ENCODE data around the gene PTPRG. TPM values are rescaled to one million over a fixed set of nuclear protein-coding genes. Genes with fewer than 3 reads are reported as not detected.

Gene PTPRG
- polyA plus RNA-seq, 1 donor (not counting 4 experiments of a cell fraction or from before 2014, with no cell fraction given) = 12.1 TPM

GRCh38 chr3:61674596-61674995, 113.2 kb downstream of the PTPRG start:
- Histone ChIP-seq H3K27ac (ENCODE audit: control insufficient read depth, insufficient read depth, low read length) (no peak overlapping the region), H3K4me1 (ENCODE audit: control insufficient read depth, extremely low read depth, insufficient read depth, low read length) (peaks cover 13% of the 10 kb centered on the region), H4K20me1 (ENCODE audit: control insufficient read depth, extremely low read depth, insufficient read depth, low read length) (no peaks in the 10 kb centered on the region), H2AFZ (ENCODE audit: control insufficient read depth, low read length) (no peak overlapping the region), H3K79me2 (ENCODE audit: control insufficient read depth, insufficient read depth, low read length) (peaks cover 9% of the 10 kb centered on the region), H3K9me1 (ENCODE audit: control insufficient read depth, extremely low read depth, insufficient read depth, low read length) (no peaks in the 10 kb centered on the region), H3K9ac (ENCODE audit: control insufficient read depth, extremely low read depth, insufficient read depth, low read length) (no peak overlapping the region), H3K36me3 (ENCODE audit: control insufficient read depth in 2 of 2, extremely low read depth in 1 of 2, insufficient read depth in 2 of 2, low read length in 2 of 2) (no peaks in the 10 kb centered on the region), H3K4me3 (ENCODE audit: control insufficient read depth in 2 of 3, extremely low read depth in 1 of 3, insufficient read depth in 2 of 3, low read depth in 1 of 3, low read length in 3 of 3) (no peak overlapping the region), H3K4me2 (ENCODE audit: control insufficient read depth, extremely low read depth, insufficient read depth, low read depth, low read length) (no peak overlapping the region), H3K27me3 (ENCODE audit: control insufficient read depth, extremely low read depth, insufficient read depth, low read length) (no peaks in the 10 kb centered on the region), H3K9me3 (ENCODE audit: control insufficient read depth, low read depth, low read length) (no peaks in the 10 kb centered on the region)
- FAIRE-seq (no peak), DNase-seq (ENCODE audit: low read depth, low spot score) (no peak)
- dilution Hi-C loops (cut with MboI; ENCODE audit: extremely low pct_ligation_motif_present, low sequenced_read_pairs) = no loop called here
- no peak for TF ChIP-seq EZH2 (IDR thresholded peaks at IDR 0.05; ENCODE audit: low read length)

- FAIRE-seq = no peak
- Histone ChIP-seq H3K79me2 (ENCODE audit: control insufficient read depth, insufficient read depth, low read length) (peaks cover 3% of the 10 kb centered on the region), H3K4me3 (ENCODE audit: control insufficient read depth in 2 of 3, extremely low read depth in 1 of 3, insufficient read depth in 2 of 3, low read depth in 1 of 3, low read length in 3 of 3) (no peak overlapping the region), H3K9me1 (ENCODE audit: control insufficient read depth, extremely low read depth, insufficient read depth, low read length) (no peaks in the 10 kb centered on the region), H3K9ac (ENCODE audit: control insufficient read depth, extremely low read depth, insufficient read depth, low read length) (no peak overlapping the region), H3K9me3 (ENCODE audit: control insufficient read depth, low read depth, low read length) (no peaks in the 10 kb centered on the region), H3K4me2 (ENCODE audit: control insufficient read depth, extremely low read depth, insufficient read depth, low read depth, low read length) (no peak overlapping the region), H4K20me1 (ENCODE audit: control insufficient read depth, extremely low read depth, insufficient read depth, low read length) (no peaks in the 10 kb centered on the region), H3K27me3 (ENCODE audit: control insufficient read depth, extremely low read depth, insufficient read depth, low read length) (no peaks in the 10 kb centered on the region), H3K36me3 (ENCODE audit: control insufficient read depth in 2 of 2, extremely low read depth in 1 of 2, insufficient read depth in 2 of 2, low read length in 2 of 2) (peaks cover 0 to 1% of the 10 kb centered on the region in 2 experiments), H2AFZ (ENCODE audit: control insufficient read depth, low read length) (no peak overlapping the region), H3K4me1 (ENCODE audit: control insufficient read depth, extremely low read depth, insufficient read depth, low read length) (peaks cover 17% of the 10 kb centered on the region), H3K27ac (ENCODE audit: control insufficient read depth, insufficient read depth, low read length) (no peak overlapping the region)
- DNase-seq (ENCODE audit: low read depth, low spot score) = no peak
- no peak for TF ChIP-seq EZH2 (IDR thresholded peaks at IDR 0.05; ENCODE audit: low read length)
- TF ChIP-seq, protein P1, sequence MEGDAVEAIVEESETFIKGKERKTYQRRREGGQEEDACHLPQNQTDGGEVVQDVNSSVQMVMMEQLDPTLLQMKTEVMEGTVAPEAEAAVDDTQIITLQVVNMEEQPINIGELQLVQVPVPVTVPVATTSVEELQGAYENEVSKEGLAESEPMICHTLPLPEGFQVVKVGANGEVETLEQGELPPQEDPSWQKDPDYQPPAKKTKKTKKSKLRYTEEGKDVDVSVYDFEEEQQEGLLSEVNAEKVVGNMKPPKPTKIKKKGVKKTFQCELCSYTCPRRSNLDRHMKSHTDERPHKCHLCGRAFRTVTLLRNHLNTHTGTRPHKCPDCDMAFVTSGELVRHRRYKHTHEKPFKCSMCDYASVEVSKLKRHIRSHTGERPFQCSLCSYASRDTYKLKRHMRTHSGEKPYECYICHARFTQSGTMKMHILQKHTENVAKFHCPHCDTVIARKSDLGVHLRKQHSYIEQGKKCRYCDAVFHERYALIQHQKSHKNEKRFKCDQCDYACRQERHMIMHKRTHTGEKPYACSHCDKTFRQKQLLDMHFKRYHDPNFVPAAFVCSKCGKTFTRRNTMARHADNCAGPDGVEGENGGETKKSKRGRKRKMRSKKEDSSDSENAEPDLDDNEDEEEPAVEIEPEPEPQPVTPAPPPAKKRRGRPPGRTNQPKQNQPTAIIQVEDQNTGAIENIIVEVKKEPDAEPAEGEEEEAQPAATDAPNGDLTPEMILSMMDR (optimal IDR thresholded peaks at IDR 0.05 in 1 of 3, IDR thresholded peaks at IDR 0.05 in 1 of 3, conservative IDR thresholded peaks at IDR 0.05 in 1 of 3; ENCODE audit: extremely low read depth in 1 of 3, insufficient read depth in 2 of 3, low read length in 3 of 3) = no peak
- dilution Hi-C loops (cut with MboI; ENCODE audit: extremely low pct_ligation_motif_present, low sequenced_read_pairs) = no loop called here
These were observed 117.7 kb downstream of the PTPRG start for GRCh38 chr3:61679026-61679425.

DNA sequence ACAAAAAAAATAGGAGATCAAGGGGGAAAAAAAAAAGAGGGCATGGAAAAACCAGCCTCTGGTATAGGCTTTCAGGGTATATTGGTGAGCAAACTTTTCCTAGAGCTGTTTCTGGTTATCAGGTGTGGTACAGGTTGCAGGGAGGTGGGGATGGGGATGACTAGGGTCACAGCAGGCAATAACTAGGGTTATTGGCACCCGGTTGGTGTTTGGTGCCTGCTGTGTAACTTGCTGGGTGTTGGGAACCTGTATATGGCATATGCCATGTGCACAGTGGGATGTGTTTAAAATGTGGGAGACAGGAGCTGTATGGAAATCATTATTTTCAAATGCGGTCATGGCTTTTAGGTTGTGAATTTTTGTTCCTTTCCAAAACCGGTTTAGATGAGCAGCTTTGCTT, 119.2 kb downstream of the PTPRG start:
- Histone ChIP-seq H3K9ac (ENCODE audit: control insufficient read depth, extremely low read depth, insufficient read depth, low read length) (no peak overlapping the region), H3K4me2 (ENCODE audit: control insufficient read depth, extremely low read depth, insufficient read depth, low read depth, low read length) (no peak overlapping the region), H3K27ac (ENCODE audit: control insufficient read depth, insufficient read depth, low read length) (no peak overlapping the region), H4K20me1 (ENCODE audit: control insufficient read depth, extremely low read depth, insufficient read depth, low read length) (no peaks in the 10 kb centered on the region), H3K27me3 (ENCODE audit: control insufficient read depth, extremely low read depth, insufficient read depth, low read length) (no peaks in the 10 kb centered on the region), H2AFZ (ENCODE audit: control insufficient read depth, low read length) (no peak overlapping the region), H3K9me3 (ENCODE audit: control insufficient read depth, low read depth, low read length) (no peaks in the 10 kb centered on the region), H3K36me3 (ENCODE audit: control insufficient read depth in 2 of 2, extremely low read depth in 1 of 2, insufficient read depth in 2 of 2, low read length in 2 of 2) (peaks cover 0 to 1% of the 10 kb centered on the region in 2 experiments), H3K9me1 (ENCODE audit: control insufficient read depth, extremely low read depth, insufficient read depth, low read length) (no peaks in the 10 kb centered on the region), H3K4me1 (ENCODE audit: control insufficient read depth, extremely low read depth, insufficient read depth, low read length) (peaks cover 23% of the 10 kb centered on the region), H3K4me3 (ENCODE audit: control insufficient read depth in 2 of 3, extremely low read depth in 1 of 3, insufficient read depth in 2 of 3, low read depth in 1 of 3, low read length in 3 of 3) (no peak overlapping the region), H3K79me2 (ENCODE audit: control insufficient read depth, insufficient read depth, low read length) (peaks cover 10% of the 10 kb centered on the region)
- FAIRE-seq (no peak), DNase-seq (ENCODE audit: low read depth, low spot score) (no peak)
- no peak for TF ChIP-seq EZH2 (IDR thresholded peaks at IDR 0.05; ENCODE audit: low read length)
- TF ChIP-seq, protein P1 (optimal IDR thresholded peaks at IDR 0.05 in 1 of 3, IDR thresholded peaks at IDR 0.05 in 1 of 3, conservative IDR thresholded peaks at IDR 0.05 in 1 of 3; ENCODE audit: extremely low read depth in 1 of 3, insufficient read depth in 2 of 3, low read length in 3 of 3) = no peak
- dilution Hi-C loops (cut with MboI; ENCODE audit: extremely low pct_ligation_motif_present, low sequenced_read_pairs) = no loop called here

Data from keratinocyte (primary cell).